Activated CD4-positive, alpha-beta T cell treated with anti-CD3 and anti-CD28 coated beads, Interleukin-2, amount 10 ng/mL, durations not matched to agents 7 days and 5 days (primary cell): ENCODE measurements around the gene PLPP4. TPM values are rescaled to one million over a fixed set of nuclear protein-coding genes. Genes with fewer than 3 reads are reported as not detected.

Source experiments
- CTCF ChIA-PET: fragments of 350-600 bp; sonication (Branson Sonifier 250); formaldehyde crosslinking; loops from one replicate; lab custom pipeline; 2021; ENCODE audit warnings: antibody characterized with exemption; lab: Charles Lee
- POLR2A ChIA-PET: fragments of 350-600 bp; sonication (Branson Sonifier 250); formaldehyde crosslinking; loops from one replicate; lab custom pipeline; 2021; ENCODE audit warnings: antibody characterized with exemption; lab: Charles Lee
- DNase-seq: peaks from one replicate; pipeline ENCODE4 v3.0.0-alpha.2; 2020
- H3K27ac Mint-ChIP-seq: one replicate; pipeline ENCODE4 v1.8.0; 2021; ENCODE audit warnings: mild to moderate bottlenecking, moderate library complexity, mixed read lengths
- H3K27me3 Mint-ChIP-seq: one replicate; pipeline ENCODE4 v1.8.0; 2021; ENCODE audit warnings: mixed read lengths
- H3K36me3 Mint-ChIP-seq: one replicate; pipeline ENCODE4 v1.8.0; 2021; ENCODE audit warnings: low read depth, mixed read lengths
- H3K4me1 Mint-ChIP-seq: one replicate; pipeline ENCODE4 v1.8.0; 2021; ENCODE audit warnings: mixed read lengths
- H3K4me3 Mint-ChIP-seq: one replicate; pipeline ENCODE4 v1.8.0; 2021; ENCODE audit warnings: mild to moderate bottlenecking, moderate library complexity, mixed read lengths
- H3K9me3 Mint-ChIP-seq: one replicate; pipeline ENCODE4 v1.8.0; 2021; ENCODE audit warnings: mixed read lengths
- total RNA-seq, 2 experiments: library from RNA; stranded (reverse); gene quantifications; one replicate each; pipeline ENCODE4 v1.2.3, GENCODE V29; 2021

Gene PLPP4
- total RNA-seq, 2 experiments from 2014 or later = not detected

GRCh38 chr10:120480065-120480600, 23.1 kb downstream of the PLPP4 start:
- DNase-seq = no peak
- ChIA-PET CTCF (interaction anchor here (1.6 kb wide), 1 partner anchor 15 kb away, joined by 3 read pairs; no protein-coding TSS in a partner anchor), POLR2A (no interaction called here)
- Mint-ChIP-seq H3K9me3 (no peaks in the 10 kb centered on the region), H3K27ac (no peak overlapping the region), H3K4me1 (no peaks in the 10 kb centered on the region), H3K4me3 (no peak overlapping the region), H3K36me3 (no peaks in the 10 kb centered on the region), H3K27me3 (no peaks in the 10 kb centered on the region)

DNA sequence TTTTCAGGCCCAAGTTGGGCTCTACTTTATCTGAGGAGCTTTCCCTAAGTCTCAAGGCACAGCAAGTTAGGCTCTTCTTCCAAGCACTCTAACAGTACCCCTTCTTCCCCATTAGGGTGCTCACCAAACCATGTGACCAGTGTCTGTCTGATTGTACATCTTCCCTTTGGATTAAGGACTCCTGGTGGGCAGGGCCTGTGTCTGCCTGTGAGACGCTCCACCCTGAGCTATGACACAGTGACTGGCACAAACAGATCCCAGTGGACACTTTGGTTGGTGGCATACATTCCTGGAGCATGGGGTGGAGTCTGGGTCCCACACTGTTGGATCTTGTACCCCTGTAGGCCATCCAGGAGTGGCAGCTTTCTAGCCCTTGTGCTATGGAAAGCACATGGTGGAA, 23.8 kb downstream of the PLPP4 start:
- H3K4me1 Mint-ChIP-seq = no peaks in the 10 kb centered on the region
- CTCF ChIA-PET = interaction anchor here (1.6 kb wide), 1 partner anchor 14 kb away, joined by 3 read pairs; no protein-coding TSS in a partner anchor
- H3K27me3 Mint-ChIP-seq = no peaks in the 10 kb centered on the region
- POLR2A ChIA-PET = no interaction called here
- no peak overlapping the region for H3K4me3 Mint-ChIP-seq
- H3K9me3 Mint-ChIP-seq = no peaks in the 10 kb centered on the region
- H3K27ac Mint-ChIP-seq = no peak overlapping the region
- no peaks in the 10 kb centered on the region for H3K36me3 Mint-ChIP-seq
- no peak for DNase-seq

DNA sequence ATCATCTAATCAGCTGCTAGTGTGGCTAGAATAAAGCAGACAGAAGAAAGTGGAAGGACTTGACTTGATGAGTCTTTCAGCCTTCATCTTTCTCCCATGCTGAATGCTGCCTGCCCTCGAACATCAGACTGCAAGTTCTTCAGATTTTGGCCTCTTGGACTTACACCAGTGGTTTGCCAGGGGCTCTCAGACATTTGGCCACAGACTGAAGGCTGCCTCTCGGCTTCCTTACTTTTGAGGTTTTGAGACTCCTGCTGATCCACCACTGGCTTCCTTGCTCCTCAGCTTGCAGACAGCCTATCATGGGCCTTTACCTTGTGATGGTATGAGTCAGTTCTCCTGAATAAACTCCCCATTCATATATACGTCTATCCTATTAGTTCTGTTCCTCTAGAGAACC, 26.0 kb downstream of the PLPP4 start:
- Mint-ChIP-seq H3K4me3 (no peak overlapping the region), H3K27me3 (no peaks in the 10 kb centered on the region), H3K9me3 (no peaks in the 10 kb centered on the region), H3K4me1 (no peaks in the 10 kb centered on the region), H3K36me3 (no peaks in the 10 kb centered on the region), H3K27ac (no peak overlapping the region)
- DNase-seq = no peak
- ChIA-PET CTCF (no interaction called here), POLR2A (no interaction called here)

- no peaks in the 10 kb centered on the region for H3K36me3 Mint-ChIP-seq
- no peak overlapping the region for H3K27ac Mint-ChIP-seq
- DNase-seq = no peak
- ChIA-PET CTCF (no interaction called here), POLR2A (no interaction called here)
- no peaks in the 10 kb centered on the region for H3K9me3 Mint-ChIP-seq
- H3K4me3 Mint-ChIP-seq = no peak overlapping the region
- no peaks in the 10 kb centered on the region for H3K27me3 Mint-ChIP-seq
- no peaks in the 10 kb centered on the region for H3K4me1 Mint-ChIP-seq
Observed at GRCh38 chr10:120483651-120484301, 26.7 kb downstream of the PLPP4 start.

DNA sequence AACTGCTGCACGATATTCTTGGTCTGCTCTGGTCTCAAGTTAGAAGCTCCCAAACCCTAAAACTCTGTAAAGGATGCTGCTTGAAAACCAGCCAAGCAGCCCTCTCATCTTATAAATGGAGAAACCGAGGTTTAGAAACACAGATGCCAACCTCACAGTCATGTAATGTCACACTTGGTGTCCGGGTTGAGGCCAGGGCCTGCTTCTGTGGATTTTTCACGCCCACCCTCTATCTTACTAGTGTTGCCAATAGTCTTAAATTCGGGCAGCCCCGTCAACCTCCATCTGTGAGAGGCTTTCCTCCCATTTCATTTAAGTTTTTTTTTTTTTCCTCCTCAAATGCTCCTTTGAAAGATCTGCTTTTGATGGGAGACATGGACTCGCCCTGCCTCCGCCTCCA, 28.9 kb downstream of the PLPP4 start:
- H3K9me3 Mint-ChIP-seq = no peaks in the 10 kb centered on the region
- H3K4me1 Mint-ChIP-seq = no peaks in the 10 kb centered on the region
- no peak overlapping the region for H3K27ac Mint-ChIP-seq
- H3K4me3 Mint-ChIP-seq = no peak overlapping the region
- no peaks in the 10 kb centered on the region for H3K27me3 Mint-ChIP-seq
- no peaks in the 10 kb centered on the region for H3K36me3 Mint-ChIP-seq
- DNase-seq = no peak
- ChIA-PET POLR2A (no interaction called here), CTCF (no interaction called here)

DNA sequence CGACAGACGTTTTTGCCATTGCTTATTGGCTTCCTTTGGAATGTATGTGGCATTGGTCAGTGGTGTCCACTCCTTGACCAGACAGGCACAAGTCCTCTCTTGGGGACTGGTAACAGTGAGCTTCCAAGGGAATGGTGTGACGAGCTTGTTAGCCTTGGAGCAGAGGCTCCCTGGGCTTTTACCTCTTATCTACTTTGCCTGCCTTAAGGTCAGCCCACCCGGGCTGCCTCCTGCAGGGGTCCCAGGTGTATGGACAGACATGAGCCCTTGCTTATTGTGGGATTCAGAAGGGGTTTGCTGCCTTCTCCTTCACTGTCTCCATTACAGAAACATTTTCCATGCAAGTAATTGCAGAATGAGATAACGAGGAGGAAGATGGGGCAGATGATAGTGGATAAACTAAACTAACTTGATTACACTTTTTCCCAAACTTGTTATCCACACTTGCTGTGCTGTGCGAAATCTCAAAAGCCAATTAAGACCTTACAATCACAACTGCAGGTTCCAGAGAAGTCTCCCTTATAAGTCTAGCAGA, 29.7 kb downstream of the PLPP4 start:
- ChIA-PET CTCF (interaction anchor here (0.5 kb wide), 1 partner anchor 315 kb away, joined by 3 read pairs; no protein-coding TSS in a partner anchor), POLR2A (no interaction called here)
- Mint-ChIP-seq H3K27ac (no peak overlapping the region), H3K36me3 (no peaks in the 10 kb centered on the region), H3K4me1 (no peaks in the 10 kb centered on the region), H3K9me3 (no peaks in the 10 kb centered on the region), H3K4me3 (no peak overlapping the region), H3K27me3 (no peaks in the 10 kb centered on the region)
- no peak for DNase-seq

DNA sequence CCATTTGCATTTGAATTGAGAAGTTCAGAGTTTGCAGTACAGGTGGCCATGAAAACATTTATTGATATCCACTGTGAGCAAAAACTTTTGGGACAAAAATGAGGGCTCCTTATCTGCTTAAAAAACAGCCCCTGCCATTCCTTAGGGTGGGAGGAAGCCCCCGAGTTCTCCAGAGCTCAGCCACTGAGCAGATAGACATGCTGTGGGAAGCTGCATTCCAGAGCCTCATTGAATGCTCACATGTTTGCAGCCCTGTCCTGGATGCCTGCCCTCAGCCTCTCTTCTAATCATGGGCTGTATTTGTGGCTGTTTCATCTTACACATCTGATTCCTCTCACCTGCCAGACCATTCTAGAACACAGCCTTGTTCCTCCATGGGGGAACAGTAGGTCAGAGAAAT, 33.3 kb downstream of the PLPP4 start:
- ChIA-PET POLR2A (no interaction called here), CTCF (no interaction called here)
- no peak for DNase-seq
- Mint-ChIP-seq H3K9me3 (no peaks in the 10 kb centered on the region), H3K27ac (no peak overlapping the region), H3K4me1 (no peaks in the 10 kb centered on the region), H3K4me3 (no peak overlapping the region), H3K27me3 (no peaks in the 10 kb centered on the region), H3K36me3 (no peaks in the 10 kb centered on the region)

DNA sequence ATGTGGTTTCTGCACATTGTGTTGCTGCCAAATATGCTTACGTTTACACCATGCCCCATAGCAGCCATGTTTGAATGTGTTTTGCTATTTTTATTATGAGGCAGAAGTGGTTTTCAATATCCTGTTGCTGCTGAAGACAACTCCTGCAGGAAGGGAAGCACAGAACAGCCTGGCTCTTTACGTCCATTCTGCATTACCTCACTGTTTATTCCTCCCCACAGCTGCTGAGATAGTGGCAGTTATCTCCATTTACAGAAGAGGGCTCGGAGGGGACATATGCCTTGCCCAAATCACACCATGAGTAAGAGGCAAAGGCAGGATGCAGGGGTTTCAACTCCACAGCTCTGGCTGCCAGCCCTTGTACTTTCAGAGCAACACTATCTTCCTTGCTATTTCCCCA, 35.3 kb downstream of the PLPP4 start:
- H3K27ac Mint-ChIP-seq = no peak overlapping the region
- H3K4me3 Mint-ChIP-seq = no peak overlapping the region
- no peaks in the 10 kb centered on the region for H3K4me1 Mint-ChIP-seq
- POLR2A ChIA-PET = no interaction called here
- H3K36me3 Mint-ChIP-seq = no peaks in the 10 kb centered on the region
- no peak for DNase-seq
- H3K9me3 Mint-ChIP-seq = no peaks in the 10 kb centered on the region
- CTCF ChIA-PET = no interaction called here
- H3K27me3 Mint-ChIP-seq = no peaks in the 10 kb centered on the region

GRCh38 chr10:120493411-120494312, 36.6 kb downstream of the PLPP4 start:
- CTCF ChIA-PET = interaction anchor here (0.6 to 0.7 kb wide), 2 partner anchors 1303 to 1332 kb away, joined by 3 read pairs; no protein-coding TSS in a partner anchor
- no peaks in the 10 kb centered on the region for H3K9me3 Mint-ChIP-seq
- no peak overlapping the region for H3K4me3 Mint-ChIP-seq
- H3K27me3 Mint-ChIP-seq = no peaks in the 10 kb centered on the region
- no peak overlapping the region for H3K27ac Mint-ChIP-seq
- no peaks in the 10 kb centered on the region for H3K4me1 Mint-ChIP-seq
- POLR2A ChIA-PET = no interaction called here
- no peak for DNase-seq
- no peaks in the 10 kb centered on the region for H3K36me3 Mint-ChIP-seq

- no peaks in the 10 kb centered on the region for H3K4me1 Mint-ChIP-seq
- no peaks in the 10 kb centered on the region for H3K9me3 Mint-ChIP-seq
- ChIA-PET POLR2A (no interaction called here), CTCF (interaction anchor here (0.6 to 0.7 kb wide), 2 partner anchors 1302 to 1331 kb away, joined by 3 read pairs; no protein-coding TSS in a partner anchor)
- H3K27ac Mint-ChIP-seq = no peak overlapping the region
- no peak for DNase-seq
- H3K27me3 Mint-ChIP-seq = no peaks in the 10 kb centered on the region
- H3K36me3 Mint-ChIP-seq = no peaks in the 10 kb centered on the region
- H3K4me3 Mint-ChIP-seq = no peak overlapping the region
Observed at GRCh38 chr10:120494313-120494710, 37.3 kb downstream of the PLPP4 start.

GRCh38 chr10:120495226-120496009, 38.4 kb downstream of the PLPP4 start:
- no peaks in the 10 kb centered on the region for H3K27me3 Mint-ChIP-seq
- H3K4me3 Mint-ChIP-seq = no peak overlapping the region
- ChIA-PET CTCF (interaction anchor here (0.9 kb wide), 1 partner anchor 15 kb away, joined by 3 read pairs; no protein-coding TSS in a partner anchor), POLR2A (no interaction called here)
- no peaks in the 10 kb centered on the region for H3K36me3 Mint-ChIP-seq
- H3K27ac Mint-ChIP-seq = no peak overlapping the region
- no peaks in the 10 kb centered on the region for H3K4me1 Mint-ChIP-seq
- DNase-seq = no peak
- no peaks in the 10 kb centered on the region for H3K9me3 Mint-ChIP-seq

DNA sequence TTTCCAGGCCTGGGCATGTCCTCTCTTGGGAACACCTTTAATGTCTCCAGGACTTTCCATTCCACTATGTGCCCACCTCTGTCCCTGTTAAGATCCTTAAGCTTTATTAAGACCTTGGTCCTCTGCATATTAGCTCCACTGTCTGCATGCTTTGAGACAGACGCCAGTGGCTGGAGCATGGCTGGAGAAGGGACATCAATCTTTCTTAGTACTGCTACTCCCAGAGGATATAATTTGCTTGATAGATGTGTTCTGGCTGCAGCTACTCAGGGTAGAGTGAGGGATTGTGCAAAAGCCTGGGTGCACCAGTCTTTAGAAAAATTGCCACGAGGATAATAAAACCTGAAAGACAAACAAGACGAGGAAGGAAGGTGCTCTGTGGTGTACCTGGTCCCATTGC, 42.9 kb downstream of the PLPP4 start:
- CTCF ChIA-PET = no interaction called here
- H3K4me3 Mint-ChIP-seq = no peak overlapping the region

More for the DNA sequence above, 42.9 kb downstream of the PLPP4 start:
- Mint-ChIP-seq H3K9me3 (no peaks in the 10 kb centered on the region), H3K27ac (no peak overlapping the region), H3K4me1 (no peaks in the 10 kb centered on the region), H3K27me3 (no peaks in the 10 kb centered on the region), H3K36me3 (no peaks in the 10 kb centered on the region)
- POLR2A ChIA-PET = no interaction called here
- no peak for DNase-seq
